22Rv1 (cell line): ENCODE measurements around the gene CILP.
"Not testable (repeated sequence)": the region's sequence is repeated elsewhere in the genome, so short reads cannot be mapped to it uniquely, and the experiment has no call there.

Experiments used
- H3K27ac ChIP-seq: fragments of 450-650 bp; 2 replicates; pipeline ENCODE4 v1.5.1; 2017
- CTCF ChIP-seq: fragments of 450-650 bp; IDR thresholded peaks from 2 replicates; pipeline ENCODE4 v1.5.1; 2017; ENCODE audit warnings: mild to moderate bottlenecking
- ZFX ChIP-seq: fragments of 450-650 bp; IDR thresholded peaks from 2 replicates; pipeline ENCODE4 v1.6.1; 2017; ENCODE audit warnings: antibody characterized with exemption, borderline replicate concordance

CILP gene

GRCh38 chr15:65189102-65189740, 22.1 kb downstream of the CILP start:
- H3K27ac ChIP-seq, result no peak overlapping the region
- TF ChIP-seq CTCF, result peak; percentile 75
- TF ChIP-seq ZFX, result no peak

DNA sequence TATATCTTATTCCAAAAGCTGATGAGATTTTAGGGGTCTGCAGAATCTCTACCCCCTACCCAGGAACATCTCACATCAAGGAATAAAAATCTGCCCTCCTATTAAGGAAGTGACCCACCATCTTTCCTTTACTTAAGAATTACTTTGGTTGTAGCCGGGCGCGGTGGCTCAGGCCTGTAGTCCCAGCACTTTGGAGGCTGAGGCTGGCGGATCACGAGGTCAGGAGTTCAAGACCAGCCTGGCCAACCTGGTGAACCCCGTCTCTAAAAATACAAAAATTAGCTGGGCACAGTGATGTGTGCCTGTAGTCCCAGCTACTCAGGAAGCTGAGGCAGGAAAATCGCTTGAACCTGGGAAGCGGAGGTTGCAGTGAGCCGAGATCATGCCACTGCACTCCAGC, 22.8 kb downstream of the CILP start:
- not testable (repeated sequence) for H3K27ac ChIP-seq

DNA sequence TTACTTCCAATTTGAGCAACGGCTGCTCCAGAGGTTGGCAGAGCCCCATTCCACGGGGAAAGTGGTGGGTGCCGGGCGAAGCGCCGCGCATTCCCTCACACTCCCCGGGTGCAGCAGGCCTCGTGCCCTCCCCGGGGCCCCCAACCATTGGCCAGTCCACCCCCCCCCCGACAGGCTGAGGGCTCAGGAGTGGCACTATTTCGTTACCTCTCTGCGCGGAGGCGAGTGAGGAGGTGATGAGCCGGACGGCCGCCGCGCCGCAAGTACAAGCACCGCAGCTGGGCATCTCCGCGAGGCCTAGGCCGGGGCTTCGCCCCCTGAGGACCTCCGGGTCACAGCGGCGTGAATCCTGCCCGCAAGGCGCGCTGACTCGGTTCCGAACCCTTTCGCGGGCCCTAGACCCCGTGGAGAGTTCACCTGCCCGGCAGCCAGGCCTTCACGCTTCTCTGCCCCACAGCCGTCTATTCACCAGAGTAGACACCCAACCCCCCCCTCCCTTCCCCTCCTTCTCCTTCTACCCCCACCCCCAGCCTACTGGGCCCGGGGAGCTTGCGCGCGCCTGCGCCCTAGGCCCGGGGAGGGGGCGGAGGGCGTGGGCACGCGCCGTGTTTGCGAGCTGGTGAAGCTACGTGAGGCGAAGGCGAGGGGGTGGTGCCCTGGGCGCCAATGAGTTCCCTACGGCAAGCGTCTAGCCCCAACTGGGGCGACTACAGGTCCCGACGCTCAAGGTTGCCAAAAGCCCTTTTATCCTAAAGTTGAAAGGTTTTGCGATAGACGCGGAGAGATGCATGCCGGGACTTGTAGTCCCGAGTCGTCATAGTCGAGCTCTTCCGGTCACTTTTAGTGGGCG, 26.2 kb downstream of the CILP start, which contains the start of gene CLPX:
Gene CLPX (minus strand): TSS at position 475 of the 850 bp plus-strand sequence. CDS start 189 bp downstream, at position 286.
- peak within 1 kb of the TSS; percentile 84 for H3K27ac ChIP-seq
- no peak for TF ChIP-seq CTCF
- no peak for TF ChIP-seq ZFX

- H3K27ac ChIP-seq, result peak overlapping the region; percentile 84
- TF ChIP-seq ZFX (no peak), CTCF (no peak)
Observed at GRCh38 chr15:65184305-65184867, 26.9 kb downstream of the CILP start.

DNA sequence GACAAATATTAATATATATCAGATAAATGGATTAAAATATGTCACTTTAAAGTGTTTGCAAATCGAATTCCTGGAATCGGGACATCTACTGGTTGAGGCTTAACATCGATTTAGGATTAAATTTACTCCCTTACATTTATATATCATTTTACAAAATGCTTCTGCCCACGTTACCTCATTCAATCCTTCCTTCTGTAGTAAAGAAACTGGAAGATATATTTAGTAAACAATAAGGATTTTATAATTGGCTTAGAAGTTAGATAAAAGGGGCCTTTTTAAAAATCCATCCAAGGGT, 27.5 kb downstream of the CILP start:
- H3K27ac ChIP-seq, result peak overlapping the region; percentile 84
- no peak for TF ChIP-seq ZFX
- peak; percentile 25; the same call in 1 of the 2 replicates for TF ChIP-seq CTCF

DNA sequence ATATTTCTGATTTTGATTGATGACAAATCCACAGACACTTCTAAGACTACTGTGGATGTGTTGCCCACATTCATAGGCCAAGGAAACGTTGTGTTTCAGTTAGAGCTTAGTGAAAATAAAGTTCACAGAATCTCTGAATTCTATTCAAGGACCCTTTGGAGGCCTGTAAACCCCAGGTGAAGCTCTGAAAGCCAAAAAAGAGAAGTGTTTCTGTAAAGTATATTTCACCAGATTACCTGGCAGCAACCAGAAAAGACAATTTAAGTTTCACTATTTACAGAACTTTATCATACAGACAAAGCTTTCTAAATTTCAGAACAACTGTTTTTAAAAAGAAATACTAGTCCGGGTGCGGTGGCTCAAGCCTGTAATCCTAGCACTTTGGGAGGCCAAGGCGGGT, 28.7 kb downstream of the CILP start:
- no peak overlapping the region for H3K27ac ChIP-seq
- TF ChIP-seq ZFX, result no peak
- TF ChIP-seq CTCF, result no peak

GRCh38 chr15:65181582-65182353, 29.5 kb downstream of the CILP start:
- not testable (repeated sequence) for H3K27ac ChIP-seq

DNA sequence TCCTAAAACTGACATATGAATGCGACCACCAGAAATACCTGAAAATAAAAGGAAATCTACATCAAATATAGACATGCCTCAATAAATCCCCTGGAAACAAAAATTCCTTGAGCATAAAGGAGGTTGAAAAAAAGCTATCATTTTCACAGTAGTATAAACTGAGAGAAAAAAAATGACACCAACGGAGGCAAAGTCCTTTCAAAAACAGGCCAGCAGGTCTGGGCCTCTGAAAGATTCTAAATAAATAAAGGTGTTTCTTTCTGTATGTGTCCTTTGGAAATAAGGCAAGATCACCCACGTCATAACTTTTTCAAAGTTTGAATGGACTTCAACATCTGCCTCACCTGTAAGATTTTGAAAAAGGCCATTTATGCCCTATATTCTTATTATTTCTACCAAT, 31.1 kb downstream of the CILP start:
- TF ChIP-seq ZFX (no peak), CTCF (no peak)
- no peak overlapping the region for H3K27ac ChIP-seq
